Measurements from ENCODE around the gene NAA80. TPM values are rescaled to one million over a fixed set of nuclear protein-coding genes. Genes with fewer than 3 reads are reported as not detected.

NAA80 gene
- total and polyA plus RNA-seq, 7 experiments from 2014 or later, result 13.7 to 44.9 (median 30.7) TPM

GRCh38 chr3:50299929-50300680 is 900 bp upstream of the NAA80 start:
- Mint-ChIP-seq H3K4me1 (peaks cover 12 to 36% (median 22%) of the 10 kb centered on the region in 7 donors), H3K27ac (peak overlapping the region; percentile 90 to 100 (median 99)), H3K27me3 (no peaks in the 10 kb centered on the region), H3K36me3 (peaks cover 0 to 1% (median 0%) of the 10 kb centered on the region in 5 donors), H3K9me3 (no peaks in the 10 kb centered on the region), H3K4me3 (peak overlapping the region; percentile 84 to 99 (median 97))
- ATAC-seq (no peak), DNase-seq (no peak)
- ChIA-PET POLR2A (interaction anchor here (0.6 to 4.8 kb wide), 16 partner anchors 9 to 1276 kb away, joined by 3 to 41 read pairs (median 6); partner anchors contain the start of genes CYB561D2, GNAI2, NPRL2 and RASSF1), CTCF (interaction anchor here (0.9 to 1.6 kb wide), 4 partner anchors 21 to 50 kb away, joined by 3 to 5 read pairs (median 3); partner anchors contain the start of genes CYB561D2, HYAL2 and NPRL2)
- Histone ChIP-seq H3K4me3 (ENCODE audit: low read length) (peak overlapping the region; percentile 57), H3K9me3 (ENCODE audit: control insufficient read depth in 2 of 3, low read length in 3 of 3) (no peaks in the 10 kb centered on the region), H3K36me3 (ENCODE audit: control insufficient read depth in 2 of 3, insufficient read depth in 3 of 3, low read length in 3 of 3) (peaks cover 0 to 7% (median 0%) of the 10 kb centered on the region in 3 experiments), H3K27me3 (ENCODE audit: control insufficient read depth in 2 of 2, insufficient read depth in 2 of 2, low read length in 2 of 2) (no peaks in the 10 kb centered on the region), H3K4me1 (ENCODE audit: control insufficient read depth in 2 of 2, insufficient read depth in 2 of 2, low read length in 2 of 2) (peaks cover 19 to 20% of the 10 kb centered on the region in 2 donors), H3K27ac (ENCODE audit: low read depth, low read length) (peak overlapping the region; percentile 86)
- intact Hi-C loops (cut with micrococcal nuclease), result loop anchor here (1.0 to 10.0 kb wide), 26 partner anchors 9 to 1825 kb away; partner anchors contain the start of genes CYB561D2 (in 2 of the 2), HEMK1 (in 2 of the 2), NPRL2 (in 2 of the 2) and TUSC2 (in 2 of the 2)

- peaks cover 12 to 36% (median 22%) of the 10 kb centered on the region in 7 donors for H3K4me1 Mint-ChIP-seq
- no peaks in the 10 kb centered on the region for H3K9me3 Mint-ChIP-seq
- H3K9me3 ChIP-seq (ENCODE audit: control insufficient read depth in 2 of 3, low read length in 3 of 3), result no peaks in the 10 kb centered on the region
- H3K27me3 Mint-ChIP-seq, result no peaks in the 10 kb centered on the region
- no peak for DNase-seq
- peaks cover 19 to 20% of the 10 kb centered on the region in 2 donors for H3K4me1 ChIP-seq (ENCODE audit: control insufficient read depth in 2 of 2, insufficient read depth in 2 of 2, low read length in 2 of 2)
- H3K27ac ChIP-seq (ENCODE audit: low read depth, low read length), result peak overlapping the region; percentile 86
- H3K4me3 Mint-ChIP-seq, result peak overlapping the region; percentile 84 to 99 (median 97)
- H3K4me3 ChIP-seq (ENCODE audit: low read length), result peak overlapping the region; percentile 57
- peak overlapping the region; percentile 90 to 100 (median 99) for H3K27ac Mint-ChIP-seq
- H3K36me3 ChIP-seq (ENCODE audit: control insufficient read depth in 2 of 3, insufficient read depth in 3 of 3, low read length in 3 of 3), result peaks cover 0 to 7% (median 0%) of the 10 kb centered on the region in 3 experiments
- intact Hi-C loops (cut with micrococcal nuclease), result loop anchor here (1.0 to 10.0 kb wide), 26 partner anchors 8 to 1825 kb away; partner anchors contain the start of genes CYB561D2 (in 2 of the 2), HEMK1 (in 2 of the 2), NPRL2 (in 2 of the 2) and TUSC2 (in 2 of the 2)
- peaks cover 0 to 1% (median 0%) of the 10 kb centered on the region in 5 donors for H3K36me3 Mint-ChIP-seq
- POLR2A ChIA-PET, result interaction anchor here (0.6 to 4.8 kb wide), 21 partner anchors 8 to 1275 kb away, joined by 3 to 41 read pairs (median 5); partner anchors contain the start of genes CYB561D2, GNAI2, IP6K1 and NPRL2
- H3K27me3 ChIP-seq (ENCODE audit: control insufficient read depth in 2 of 2, insufficient read depth in 2 of 2, low read length in 2 of 2), result no peaks in the 10 kb centered on the region
- no peak for ATAC-seq
- CTCF ChIA-PET, result interaction anchor here (0.8 to 1.7 kb wide), 8 partner anchors 20 to 64 kb away, joined by 3 to 6 read pairs (median 3); partner anchors contain the start of genes CYB561D2, HYAL2 and NPRL2
Measured at GRCh38 chr3:50299638-50299928, 378 bp upstream of the NAA80 start.

- H3K36me3 Mint-ChIP-seq, result peaks cover 0 to 1% (median 0%) of the 10 kb centered on the region in 5 donors
- intact Hi-C loops (cut with micrococcal nuclease), result loop anchor here (2.0 to 10.0 kb wide), 12 partner anchors 31 to 1823 kb away; partner anchors contain the start of genes APEH (in 1 of the 2), CISH (in 1 of the 2), DUSP7 (in 1 of the 2) and INKA1 (in 1 of the 2)
- H3K4me1 Mint-ChIP-seq, result peaks cover 14 to 36% (median 22%) of the 10 kb centered on the region in 7 donors
- no peak for ATAC-seq
- Histone ChIP-seq H3K36me3 (ENCODE audit: control insufficient read depth in 2 of 3, insufficient read depth in 3 of 3, low read length in 3 of 3) (peaks cover 0 to 7% (median 0%) of the 10 kb centered on the region in 3 experiments), H3K9me3 (ENCODE audit: control insufficient read depth in 2 of 3, low read length in 3 of 3) (no peaks in the 10 kb centered on the region), H3K27me3 (ENCODE audit: control insufficient read depth in 2 of 2, insufficient read depth in 2 of 2, low read length in 2 of 2) (no peaks in the 10 kb centered on the region), H3K27ac (ENCODE audit: low read depth, low read length) (peak overlapping the region; percentile 86), H3K4me1 (ENCODE audit: control insufficient read depth in 2 of 2, insufficient read depth in 2 of 2, low read length in 2 of 2) (peaks cover 19 to 20% of the 10 kb centered on the region in 2 donors), H3K4me3 (ENCODE audit: low read length) (peak overlapping the region; percentile 97)
- H3K27ac Mint-ChIP-seq, result peak overlapping the region; percentile 75 to 100 (median 99)
- H3K27me3 Mint-ChIP-seq, result no peaks in the 10 kb centered on the region
- POLR2A ChIA-PET, result interaction anchor here (0.8 to 4.8 kb wide), 11 partner anchors 14 to 67 kb away, joined by 3 to 41 read pairs (median 9); partner anchors contain the start of genes CYB561D2, GNAI2, NPRL2 and RASSF1
- no peaks in the 10 kb centered on the region for H3K9me3 Mint-ChIP-seq
- no peak for DNase-seq
- peak overlapping the region; percentile 84 to 99 (median 97) for H3K4me3 Mint-ChIP-seq
- CTCF ChIA-PET, result interaction anchor here (0.6 to 1.7 kb wide), 6 partner anchors 25 to 216 kb away, joined by 3 to 6 read pairs (median 4); partner anchors contain the start of gene HYAL2
Measured at GRCh38 chr3:50297896-50298725, 1.1 kb downstream of the NAA80 start.

GRCh38 chr3:50297384-50297775 is 1.8 kb downstream of the NAA80 start:
- intact Hi-C loops (cut with micrococcal nuclease), result loop anchor here (5.0 to 10.0 kb wide), 9 partner anchors 213 to 1823 kb away; partner anchors contain the start of genes APEH (in 1 of the 2), CISH (in 1 of the 2), DUSP7 (in 1 of the 2) and INKA1 (in 1 of the 2)
- H3K27me3 Mint-ChIP-seq, result no peaks in the 10 kb centered on the region
- H3K4me1 ChIP-seq (ENCODE audit: control insufficient read depth in 2 of 2, insufficient read depth in 2 of 2, low read length in 2 of 2), result peaks cover 24 to 25% of the 10 kb centered on the region in 2 donors
- H3K36me3 ChIP-seq (ENCODE audit: control insufficient read depth in 2 of 3, insufficient read depth in 3 of 3, low read length in 3 of 3), result peaks cover 0 to 7% (median 0%) of the 10 kb centered on the region in 3 experiments
- no peaks in the 10 kb centered on the region for H3K9me3 ChIP-seq (ENCODE audit: control insufficient read depth in 2 of 3, low read length in 3 of 3)
- H3K27me3 ChIP-seq (ENCODE audit: control insufficient read depth in 2 of 2, insufficient read depth in 2 of 2, low read length in 2 of 2), result no peaks in the 10 kb centered on the region
- ChIA-PET POLR2A (interaction anchor here (1.1 to 4.8 kb wide), 5 partner anchors 13 to 53 kb away, joined by 3 to 41 read pairs (median 24); partner anchors contain the start of genes CYB561D2, LSMEM2, NPRL2 and TUSC2), CTCF (interaction anchor here (1.2 kb wide), 1 partner anchor 51 kb away, joined by 4 read pairs; no protein-coding TSS in a partner anchor)
- H3K4me3 Mint-ChIP-seq, result peak overlapping the region in 7 of 10 donors; percentile 27 to 99 (median 85)
- DNase-seq, result no peak
- no peak for ATAC-seq
- H3K27ac Mint-ChIP-seq, result peak overlapping the region in 6 of 9 donors; percentile 28 to 99 (median 97)
- H3K4me1 Mint-ChIP-seq, result peaks cover 21 to 43% (median 28%) of the 10 kb centered on the region in 7 donors
- no peak overlapping the region for H3K4me3 ChIP-seq (ENCODE audit: low read length)
- peaks cover 0 to 1% (median 0%) of the 10 kb centered on the region in 5 donors for H3K36me3 Mint-ChIP-seq
- H3K27ac ChIP-seq (ENCODE audit: low read depth, low read length), result peak overlapping the region; percentile 86
- no peaks in the 10 kb centered on the region for H3K9me3 Mint-ChIP-seq

- peak overlapping the region in 1 of 10 donors; percentile 42 for H3K4me3 Mint-ChIP-seq
- H3K27ac ChIP-seq (ENCODE audit: low read depth, low read length), result no peak overlapping the region
- peaks cover 0 to 11% (median 0%) of the 10 kb centered on the region in 3 experiments for H3K36me3 ChIP-seq (ENCODE audit: control insufficient read depth in 2 of 3, insufficient read depth in 3 of 3, low read length in 3 of 3)
- ChIA-PET CTCF (interaction anchor here (1.2 kb wide), 1 partner anchor 50 kb away, joined by 4 read pairs; no protein-coding TSS in a partner anchor), POLR2A (interaction anchor here (1.1 to 3.9 kb wide), 3 partner anchors 18 to 31 kb away, joined by 3 to 31 read pairs (median 4); partner anchors contain the start of genes LSMEM2 and TUSC2)
- no peaks in the 10 kb centered on the region for H3K27me3 Mint-ChIP-seq
- H3K4me1 ChIP-seq (ENCODE audit: control insufficient read depth in 2 of 2, insufficient read depth in 2 of 2, low read length in 2 of 2), result peaks cover 24 to 25% of the 10 kb centered on the region in 2 donors
- intact Hi-C loops (cut with micrococcal nuclease), result loop anchor here (5.0 to 10.0 kb wide), 9 partner anchors 212 to 1822 kb away; partner anchors contain the start of genes APEH (in 1 of the 2), CISH (in 1 of the 2), DUSP7 (in 1 of the 2) and INKA1 (in 1 of the 2)
- H3K27ac Mint-ChIP-seq, result peak overlapping the region in 4 of 9 donors; percentile 28 to 95 (median 62)
- DNase-seq (no peak), ATAC-seq (no peak)
- peaks cover 0 to 1% (median 0%) of the 10 kb centered on the region in 5 donors for H3K36me3 Mint-ChIP-seq
- H3K4me1 Mint-ChIP-seq, result peaks cover 22 to 45% (median 31%) of the 10 kb centered on the region in 7 donors
- H3K9me3 ChIP-seq (ENCODE audit: control insufficient read depth in 2 of 3, low read length in 3 of 3), result no peaks in the 10 kb centered on the region
- H3K9me3 Mint-ChIP-seq, result no peaks in the 10 kb centered on the region
- H3K27me3 ChIP-seq (ENCODE audit: control insufficient read depth in 2 of 2, insufficient read depth in 2 of 2, low read length in 2 of 2), result no peaks in the 10 kb centered on the region
- no peak overlapping the region for H3K4me3 ChIP-seq (ENCODE audit: low read length)
Measured at GRCh38 chr3:50296721-50297383, 2.4 kb downstream of the NAA80 start.
